B cell (primary cell): ENCODE data around the gene CPLX3. TPM values are rescaled to one million over a fixed set of nuclear protein-coding genes. Genes with fewer than 3 reads are reported as not detected.

Experiments
- ATAC-seq: fragments of 200-7000 bp; cut with Tn5 transposase; one replicate; pipeline ENCODE4 v1.10.0; 2021; ENCODE audit warnings: low read depth, mild to moderate bottlenecking, moderate number of reproducible peaks, moderate library complexity
- CTCF ChIA-PET: fragments of 350-600 bp; sonication (Branson Sonifier 250); formaldehyde crosslinking; loops from one replicate; lab custom pipeline; 2021; ENCODE audit warnings: antibody characterized with exemption, inconsistent platforms; lab: Charles Lee
- POLR2A ChIA-PET: fragments of 350-600 bp; sonication (Branson Sonifier 250); formaldehyde crosslinking; loops from one replicate; lab custom pipeline; 2021; ENCODE audit warnings: antibody characterized with exemption; lab: Charles Lee
- DNase-seq: peaks from one replicate; pipeline ENCODE4 v3.0.0; 2013
- H2AFZ ChIP-seq: 2 replicates; pipeline ENCODE4 v1.6.1; 2012; ENCODE audit warnings: mild to moderate bottlenecking, low read depth, low read length; ENCODE audit not compliant: insufficient read depth, poor library complexity, severe bottlenecking
- H3K27ac ChIP-seq, 2 donors: 1 replicate in 1 of 2; 2 replicates in 1 of 2; pipeline ENCODE4 v1.5.1; 2012 to 2013; ENCODE audit warnings: low read length in 2 of 2, mild to moderate bottlenecking in 2 of 2, moderate library complexity in 1 of 2
- H3K27me3 ChIP-seq, 4 experiments: fragments of 200-600 bp in 1 of 4; sonication (generic) in 1 of 4; replicated peaks in 1 of 4; 1 replicate in 2 of 4; 2 replicates in 2 of 4; pipeline versions ENCODE4 v1.6.1 to v1.7.0; 2013 to 2016; ENCODE audit warnings: low read length in 3 of 4, mild to moderate bottlenecking in 2 of 4, mixed read lengths in 1 of 4, moderate library complexity in 1 of 4; ENCODE audit not compliant: insufficient read depth in 4 of 4, control insufficient read depth in 3 of 4; ENCODE audit errors: control extremely low read depth in 1 of 4
- H3K36me3 ChIP-seq, 2 experiments: replicated peaks in 1 of 2; 1 replicate in 1 of 2; 2 replicates in 1 of 2; pipeline versions ENCODE4 v1.6.1 to v1.7.1; 2013; ENCODE audit warnings: low read length in 1 of 2; ENCODE audit not compliant: insufficient read depth in 2 of 2, control insufficient read depth in 1 of 2; ENCODE audit errors: control extremely low read depth in 1 of 2, extremely low read depth in 1 of 2
- H3K4me1 ChIP-seq, 2 donors: fragments of 200-600 bp in 1 of 2; sonication (generic) in 1 of 2; 1 replicate in 1 of 2; 2 replicates in 1 of 2; pipeline versions ENCODE4 v1.5.1 to v1.6.1; 2013 to 2017; ENCODE audit warnings: low read length in 2 of 2; ENCODE audit not compliant: control insufficient read depth in 2 of 2, insufficient read depth in 2 of 2
- H3K4me2 ChIP-seq: replicated peaks from 2 replicates; pipeline ENCODE3; 2012; ENCODE audit warnings: mild to moderate bottlenecking, low read depth, low read length; ENCODE audit not compliant: poor library complexity, severe bottlenecking
- H3K4me3 ChIP-seq, 5 experiments: fragments of 200-600 bp in 1 of 5; sonication (generic) in 1 of 5; 1 replicate in 3 of 5; 2 replicates in 2 of 5; pipeline versions ENCODE4 v1.5.1 to v1.7.0; 2011 to 2016; ENCODE audit warnings: low read length in 4 of 5, mild to moderate bottlenecking in 4 of 5, low read depth in 2 of 5, control low read depth in 1 of 5, moderate library complexity in 1 of 5; ENCODE audit not compliant: insufficient read depth in 1 of 5; ENCODE audit errors: control extremely low read depth in 1 of 5, extremely low read depth in 1 of 5
- H3K79me2 ChIP-seq: fragments of 200-600 bp; sonication (generic); one replicate; pipeline ENCODE4 v1.6.0; 2016; ENCODE audit warnings: low read length; ENCODE audit not compliant: control insufficient read depth, insufficient read depth
- H3K9ac ChIP-seq: fragments of 200-600 bp; sonication (generic); 2 replicates; pipeline ENCODE4 v1.6.1; 2017; ENCODE audit warnings: mild to moderate bottlenecking, low read length, moderate library complexity
- H3K9me3 ChIP-seq, 3 donors: one replicate each; pipeline versions ENCODE4 v1.6.1 to v1.7.1; 2013; ENCODE audit warnings: low read length in 2 of 3; ENCODE audit not compliant: control insufficient read depth in 2 of 3, insufficient read depth in 1 of 3; ENCODE audit errors: control extremely low read depth in 1 of 3
- H4K20me1 ChIP-seq: 2 replicates; pipeline ENCODE4 v1.6.0; 2012; ENCODE audit warnings: mild to moderate bottlenecking, low read length; ENCODE audit not compliant: insufficient read depth, control insufficient read depth, poor library complexity, severe bottlenecking
- H3K27ac Mint-ChIP-seq: one replicate; pipeline ENCODE4 v1.8.0; 2021; ENCODE audit warnings: mixed read lengths
- H3K27me3 Mint-ChIP-seq: one replicate; pipeline ENCODE4 v1.8.0; 2021; ENCODE audit warnings: mixed read lengths
- H3K4me1 Mint-ChIP-seq: one replicate; pipeline ENCODE4 v1.8.0; 2021; ENCODE audit warnings: mixed read lengths
- H3K4me3 Mint-ChIP-seq: one replicate; pipeline ENCODE4 v1.8.0; 2021; ENCODE audit warnings: mixed read lengths
- H3K9me3 Mint-ChIP-seq: one replicate; pipeline ENCODE4 v1.8.0; 2022; ENCODE audit warnings: mixed read lengths; ENCODE audit not compliant: insufficient read depth
- CTCF ChIP-seq: fragments of 200-600 bp; IDR thresholded peaks from one replicate; pipeline ENCODE4 v1.8.0; 2022; ENCODE audit warnings: antibody characterized with exemption, mild to moderate bottlenecking
- EZH2 ChIP-seq: IDR thresholded peaks from 2 replicates; pipeline ENCODE4 v1.6.1; 2012; ENCODE audit warnings: borderline replicate concordance, low read depth, mild to moderate bottlenecking, moderate library complexity, low read length; ENCODE audit not compliant: insufficient read depth, poor library complexity, severe bottlenecking
- WGBS: methylation state at CpG from one replicate; pipeline ENCODE4 v1.1.5; 2013; ENCODE audit warnings: missing lambda C conversion rate; ENCODE audit not compliant: insufficient coverage; 5-methylcytosine and 5-hydroxymethylcytosine counted together
- intact Hi-C: fragments of 100-400 bp; cut with micrococcal nuclease; formaldehyde crosslinking; loops from one replicate; pipeline ENCODE4 v1.10.0; 2022
- polyA plus RNA-seq: library from polyadenylated mRNA; depleted of rRNA; stranded (reverse); fragments of >200 nt; gene quantifications from 2 replicates; pipeline ENCODE4 v1.2.3, GENCODE V29; 2012
- total RNA-seq, 2 donors: library from RNA; stranded (reverse); fragments of 120-200 nt in 1 of 2; gene quantifications; 1 replicate in 1 of 2; 2 replicates in 1 of 2; pipeline versions ENCODE4 v1.2.3 to v1.2.4, GENCODE V29; 2013 to 2022

The CPLX3 gene
- total and polyA plus RNA-seq, 2 donors (not counting 1 experiment from before 2014, with no cell fraction given): 0.60 TPM; not detected in 1

- Histone ChIP-seq H3K27ac (no peak overlapping the region), H3K4me1 (peaks cover 30 to 37% of the 10 kb centered on the region in 2 donors), H3K9ac (no peak overlapping the region), H2AFZ (no peak overlapping the region), H3K27me3 (no peaks in the 10 kb centered on the region), H3K79me2 (peaks cover 34% of the 10 kb centered on the region), H3K9me3 (no peaks in the 10 kb centered on the region), H3K4me3 (no peak overlapping the region), H4K20me1 (peaks cover 72% of the 10 kb centered on the region), H3K36me3 (peaks cover 0 to 59% of the 10 kb centered on the region in 2 experiments), H3K4me2 (no peak overlapping the region)
- WGBS: 91% methylated on average over 23 of the region's 31 CpGs
- no peak overlapping the region for H3K4me3 Mint-ChIP-seq
- CTCF ChIA-PET: interaction anchor here (1.3 to 37.1 kb wide), 2 partner anchors 23 to 148 kb away, joined by 4 to 2548 read pairs; partner anchors contain the start of gene CSK
- H3K9me3 Mint-ChIP-seq: no peaks in the 10 kb centered on the region
- peak overlapping the region; percentile 53 for H3K27ac Mint-ChIP-seq
- TF ChIP-seq EZH2 (no peak), CTCF (no peak)
- intact Hi-C loops: no loop called here
- ATAC-seq (no peak), DNase-seq (no peak)
- peaks cover 39% of the 10 kb centered on the region for H3K4me1 Mint-ChIP-seq
- no peaks in the 10 kb centered on the region for H3K27me3 Mint-ChIP-seq
- POLR2A ChIA-PET: no interaction called here
These were observed 23.5 kb upstream of the CPLX3 start for GRCh38 chr15:74802862-74803447.

- H3K27ac ChIP-seq: peak overlapping the region in 1 of 2 donors; percentile 23
- no peak overlapping the region for H2AFZ ChIP-seq
- CTCF ChIA-PET: interaction anchor here (0.6 to 37.1 kb wide), 7 partner anchors 16 to 285 kb away, joined by 3 to 2548 read pairs (median 3); partner anchors contain the start of gene CSK
- Mint-ChIP-seq H3K4me3 (no peak overlapping the region), H3K27me3 (no peaks in the 10 kb centered on the region), H3K27ac (peak overlapping the region; percentile 75), H3K4me1 (peaks cover 36% of the 10 kb centered on the region), H3K9me3 (no peaks in the 10 kb centered on the region)
- intact Hi-C loops: no loop called here
- no peak for TF ChIP-seq EZH2
- DNase-seq (no peak), ATAC-seq (no peak)
- H3K4me3 ChIP-seq: no peak overlapping the region
- H3K79me2 ChIP-seq: peaks cover 21% of the 10 kb centered on the region
- H4K20me1 ChIP-seq: peaks cover 53% of the 10 kb centered on the region
- no peaks in the 10 kb centered on the region for H3K9me3 ChIP-seq
- peaks cover 25 to 36% of the 10 kb centered on the region in 2 donors for H3K4me1 ChIP-seq
- 98% methylated on average over 6 of the region's 6 CpGs for WGBS
- peaks cover 0 to 39% of the 10 kb centered on the region in 2 experiments for H3K36me3 ChIP-seq
- POLR2A ChIA-PET: interaction anchor here (0.7 to 1.7 kb wide), 2 partner anchors 11 to 33 kb away, joined by 3 to 5 read pairs; no protein-coding TSS in a partner anchor
- H3K27me3 ChIP-seq: no peaks in the 10 kb centered on the region
- H3K9ac ChIP-seq: no peak overlapping the region
- no peak overlapping the region for H3K4me2 ChIP-seq
These were observed 21.5 kb upstream of the CPLX3 start for GRCh38 chr15:74804935-74805334.
